ENCODE data around the gene ZNF821.

DNA sequence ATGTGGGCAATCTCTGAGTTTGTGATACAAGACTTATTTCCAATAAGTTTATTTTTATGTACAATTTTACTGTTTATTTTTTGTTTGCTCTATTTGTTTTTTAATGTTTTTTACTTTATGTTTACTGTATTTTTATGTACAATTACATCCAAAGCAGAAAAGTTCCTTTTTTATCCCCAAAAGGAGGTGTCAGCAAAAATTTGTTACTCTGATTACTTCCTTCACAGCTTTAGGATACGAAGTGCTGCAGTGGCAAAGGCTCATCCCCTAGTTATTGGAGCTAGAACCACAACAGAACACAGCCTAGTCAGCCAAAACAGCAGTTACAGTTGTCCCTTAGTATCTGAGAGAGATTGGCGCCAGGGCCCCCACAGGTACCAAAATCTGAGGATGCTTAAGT lies 47.0 kb upstream of the ZNF821 start:
- no peak for TF ChIP-seq SRF (IDR thresholded peaks at IDR 0.05; ENCODE audit: low read depth)
- no peak for TF ChIP-seq ZFX (IDR thresholded peaks at IDR 0.05)
- no peak for TF ChIP-seq POLR2AphosphoS5 (IDR thresholded peaks at IDR 0.05; ENCODE audit: low read depth, low read length)
- TF ChIP-seq, protein P1, sequence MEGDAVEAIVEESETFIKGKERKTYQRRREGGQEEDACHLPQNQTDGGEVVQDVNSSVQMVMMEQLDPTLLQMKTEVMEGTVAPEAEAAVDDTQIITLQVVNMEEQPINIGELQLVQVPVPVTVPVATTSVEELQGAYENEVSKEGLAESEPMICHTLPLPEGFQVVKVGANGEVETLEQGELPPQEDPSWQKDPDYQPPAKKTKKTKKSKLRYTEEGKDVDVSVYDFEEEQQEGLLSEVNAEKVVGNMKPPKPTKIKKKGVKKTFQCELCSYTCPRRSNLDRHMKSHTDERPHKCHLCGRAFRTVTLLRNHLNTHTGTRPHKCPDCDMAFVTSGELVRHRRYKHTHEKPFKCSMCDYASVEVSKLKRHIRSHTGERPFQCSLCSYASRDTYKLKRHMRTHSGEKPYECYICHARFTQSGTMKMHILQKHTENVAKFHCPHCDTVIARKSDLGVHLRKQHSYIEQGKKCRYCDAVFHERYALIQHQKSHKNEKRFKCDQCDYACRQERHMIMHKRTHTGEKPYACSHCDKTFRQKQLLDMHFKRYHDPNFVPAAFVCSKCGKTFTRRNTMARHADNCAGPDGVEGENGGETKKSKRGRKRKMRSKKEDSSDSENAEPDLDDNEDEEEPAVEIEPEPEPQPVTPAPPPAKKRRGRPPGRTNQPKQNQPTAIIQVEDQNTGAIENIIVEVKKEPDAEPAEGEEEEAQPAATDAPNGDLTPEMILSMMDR (IDR thresholded peaks at IDR 0.05 in 2 of 3, conservative IDR thresholded peaks at IDR 0.05 in 1 of 3; ENCODE audit: borderline replicate concordance in 1 of 3, insufficient read depth in 1 of 3, low read depth in 2 of 3, low read length in 2 of 3): no peak
- no peak for TF ChIP-seq ELF1 (IDR thresholded peaks at IDR 0.05; ENCODE audit: borderline replicate concordance, low read depth)
- no peak for TF ChIP-seq EZH2 (IDR thresholded peaks at IDR 0.05)
- TF ChIP-seq YY1 (IDR thresholded peaks at IDR 0.05; ENCODE audit: extremely low read depth, insufficient replicate concordance, low read depth, low read length): no peak
- no peak for TF ChIP-seq SP1 (IDR thresholded peaks at IDR 0.05; ENCODE audit: low read depth)
- TF ChIP-seq POLR2A (IDR thresholded peaks at IDR 0.05; ENCODE audit: borderline replicate concordance, extremely low read depth, insufficient read depth, insufficient read length): no peak
- no peak for TF ChIP-seq CEBPB (IDR thresholded peaks at IDR 0.05; ENCODE audit: low read depth)
- TF ChIP-seq, protein P2, sequence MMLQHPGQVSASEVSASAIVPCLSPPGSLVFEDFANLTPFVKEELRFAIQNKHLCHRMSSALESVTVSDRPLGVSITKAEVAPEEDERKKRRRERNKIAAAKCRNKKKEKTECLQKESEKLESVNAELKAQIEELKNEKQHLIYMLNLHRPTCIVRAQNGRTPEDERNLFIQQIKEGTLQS (IDR thresholded peaks at IDR 0.05): no peak
- TF ChIP-seq JUND (IDR thresholded peaks at IDR 0.05): no peak
- TF ChIP-seq, protein P3, sequence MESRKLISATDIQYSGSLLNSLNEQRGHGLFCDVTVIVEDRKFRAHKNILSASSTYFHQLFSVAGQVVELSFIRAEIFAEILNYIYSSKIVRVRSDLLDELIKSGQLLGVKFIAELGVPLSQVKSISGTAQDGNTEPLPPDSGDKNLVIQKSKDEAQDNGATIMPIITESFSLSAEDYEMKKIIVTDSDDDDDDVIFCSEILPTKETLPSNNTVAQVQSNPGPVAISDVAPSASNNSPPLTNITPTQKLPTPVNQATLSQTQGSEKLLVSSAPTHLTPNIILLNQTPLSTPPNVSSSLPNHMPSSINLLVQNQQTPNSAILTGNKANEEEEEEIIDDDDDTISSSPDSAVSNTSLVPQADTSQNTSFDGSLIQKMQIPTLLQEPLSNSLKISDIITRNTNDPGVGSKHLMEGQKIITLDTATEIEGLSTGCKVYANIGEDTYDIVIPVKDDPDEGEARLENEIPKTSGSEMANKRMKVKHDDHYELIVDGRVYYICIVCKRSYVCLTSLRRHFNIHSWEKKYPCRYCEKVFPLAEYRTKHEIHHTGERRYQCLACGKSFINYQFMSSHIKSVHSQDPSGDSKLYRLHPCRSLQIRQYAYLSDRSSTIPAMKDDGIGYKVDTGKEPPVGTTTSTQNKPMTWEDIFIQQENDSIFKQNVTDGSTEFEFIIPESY (IDR thresholded peaks at IDR 0.05; ENCODE audit: extremely low read depth, insufficient replicate concordance, low read length): no peak
- TF ChIP-seq, protein P4, sequence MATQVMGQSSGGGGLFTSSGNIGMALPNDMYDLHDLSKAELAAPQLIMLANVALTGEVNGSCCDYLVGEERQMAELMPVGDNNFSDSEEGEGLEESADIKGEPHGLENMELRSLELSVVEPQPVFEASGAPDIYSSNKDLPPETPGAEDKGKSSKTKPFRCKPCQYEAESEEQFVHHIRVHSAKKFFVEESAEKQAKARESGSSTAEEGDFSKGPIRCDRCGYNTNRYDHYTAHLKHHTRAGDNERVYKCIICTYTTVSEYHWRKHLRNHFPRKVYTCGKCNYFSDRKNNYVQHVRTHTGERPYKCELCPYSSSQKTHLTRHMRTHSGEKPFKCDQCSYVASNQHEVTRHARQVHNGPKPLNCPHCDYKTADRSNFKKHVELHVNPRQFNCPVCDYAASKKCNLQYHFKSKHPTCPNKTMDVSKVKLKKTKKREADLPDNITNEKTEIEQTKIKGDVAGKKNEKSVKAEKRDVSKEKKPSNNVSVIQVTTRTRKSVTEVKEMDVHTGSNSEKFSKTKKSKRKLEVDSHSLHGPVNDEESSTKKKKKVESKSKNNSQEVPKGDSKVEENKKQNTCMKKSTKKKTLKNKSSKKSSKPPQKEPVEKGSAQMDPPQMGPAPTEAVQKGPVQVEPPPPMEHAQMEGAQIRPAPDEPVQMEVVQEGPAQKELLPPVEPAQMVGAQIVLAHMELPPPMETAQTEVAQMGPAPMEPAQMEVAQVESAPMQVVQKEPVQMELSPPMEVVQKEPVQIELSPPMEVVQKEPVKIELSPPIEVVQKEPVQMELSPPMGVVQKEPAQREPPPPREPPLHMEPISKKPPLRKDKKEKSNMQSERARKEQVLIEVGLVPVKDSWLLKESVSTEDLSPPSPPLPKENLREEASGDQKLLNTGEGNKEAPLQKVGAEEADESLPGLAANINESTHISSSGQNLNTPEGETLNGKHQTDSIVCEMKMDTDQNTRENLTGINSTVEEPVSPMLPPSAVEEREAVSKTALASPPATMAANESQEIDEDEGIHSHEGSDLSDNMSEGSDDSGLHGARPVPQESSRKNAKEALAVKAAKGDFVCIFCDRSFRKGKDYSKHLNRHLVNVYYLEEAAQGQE (IDR thresholded peaks at IDR 0.05; ENCODE audit: low read depth): no peak
